Central memory CD8-positive, alpha-beta T cell (primary cell): ENCODE measurements around the gene LELP1.

Experiments used
- ATAC-seq: fragments of 150-1000 bp; cut with Tn5 transposase; replicated peaks from 2 replicates; pipeline ENCODE4 v1.10.0; 2022; ENCODE audit warnings: mild to moderate bottlenecking, moderate FRiP score, moderate number of reproducible peaks; ENCODE audit not compliant: poor library complexity, severe bottlenecking; ENCODE audit errors: extremely low read depth
- DNase-seq, 2 donors: peaks; one replicate each; pipeline ENCODE4 v3.0.0; 2021; ENCODE audit warnings: low spot score in 2 of 2
- H3K27ac Mint-ChIP-seq: one replicate; pipeline ENCODE4 v1.8.0; 2022; ENCODE audit warnings: low read depth, mild to moderate bottlenecking, moderate library complexity, mixed read lengths
- H3K27me3 Mint-ChIP-seq: one replicate; pipeline ENCODE4 v1.8.0; 2022; ENCODE audit warnings: mixed read lengths
- H3K36me3 Mint-ChIP-seq: one replicate; pipeline ENCODE4 v1.8.0; 2022; ENCODE audit warnings: mild to moderate bottlenecking, moderate library complexity, mixed read lengths; ENCODE audit not compliant: insufficient read depth
- H3K4me1 Mint-ChIP-seq: one replicate; pipeline ENCODE4 v1.8.0; 2022; ENCODE audit warnings: mixed read lengths
- H3K4me3 Mint-ChIP-seq: one replicate; pipeline ENCODE4 v1.8.0; 2022; ENCODE audit warnings: mild to moderate bottlenecking, moderate library complexity, mixed read lengths
- H3K9me3 Mint-ChIP-seq: one replicate; pipeline ENCODE4 v1.8.0; 2022; ENCODE audit warnings: mixed read lengths

The LELP1 gene

DNA sequence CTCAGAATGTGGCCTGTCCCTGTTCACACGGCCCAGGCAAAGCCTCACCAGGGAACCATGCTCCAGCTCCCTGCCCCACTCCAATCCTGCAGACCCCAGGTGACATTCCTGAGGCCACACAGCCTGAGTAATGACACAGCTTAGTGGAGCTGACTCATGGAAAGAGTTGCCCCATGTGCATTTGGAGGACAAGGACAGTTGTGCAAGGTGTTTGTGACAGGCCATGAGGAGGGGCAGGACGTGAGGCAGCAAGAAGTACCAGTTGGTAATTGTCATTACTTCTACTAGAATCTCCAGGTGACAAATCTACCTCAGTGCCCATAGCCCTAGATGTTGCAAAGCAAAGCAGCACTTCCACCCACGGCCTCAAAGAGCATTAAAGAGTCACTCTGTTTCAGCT, 29.3 kb downstream of the LELP1 start:
- no peak for DNase-seq
- ATAC-seq, result no peak
- Mint-ChIP-seq H3K36me3 (no peaks in the 10 kb centered on the region), H3K27ac (no peak overlapping the region), H3K4me3 (no peak overlapping the region), H3K9me3 (no peaks in the 10 kb centered on the region), H3K27me3 (peaks cover 33% of the 10 kb centered on the region), H3K4me1 (no peaks in the 10 kb centered on the region)

DNA sequence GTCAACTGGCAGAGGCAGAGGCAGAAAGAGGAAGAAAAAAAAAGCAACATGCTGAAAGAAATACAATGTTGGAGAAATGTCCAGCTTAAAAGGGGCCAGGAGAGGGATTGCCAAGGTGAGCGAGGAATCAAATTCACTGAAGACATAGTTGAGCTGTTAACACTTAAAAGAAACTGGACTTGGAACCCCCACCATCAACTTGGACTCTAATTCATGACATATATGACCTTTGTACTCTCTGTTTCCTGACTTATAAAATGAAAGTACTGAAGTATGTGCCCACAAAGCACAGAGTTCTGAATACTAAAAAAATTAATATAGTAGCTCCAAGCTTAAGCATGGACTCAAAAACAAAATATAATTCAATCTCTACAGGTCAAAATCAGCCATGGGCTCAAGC, 30.2 kb downstream of the LELP1 start:
- no peaks in the 10 kb centered on the region for H3K36me3 Mint-ChIP-seq
- ATAC-seq (no peak), DNase-seq (no peak)
- peaks cover 40% of the 10 kb centered on the region for H3K27me3 Mint-ChIP-seq
- no peak overlapping the region for H3K4me3 Mint-ChIP-seq
- H3K4me1 Mint-ChIP-seq, result no peaks in the 10 kb centered on the region
- H3K9me3 Mint-ChIP-seq, result no peaks in the 10 kb centered on the region
- H3K27ac Mint-ChIP-seq, result no peak overlapping the region

- no peak for DNase-seq
- H3K9me3 Mint-ChIP-seq, result no peaks in the 10 kb centered on the region
- H3K36me3 Mint-ChIP-seq, result no peaks in the 10 kb centered on the region
- peaks cover 58% of the 10 kb centered on the region for H3K27me3 Mint-ChIP-seq
- no peak overlapping the region for H3K27ac Mint-ChIP-seq
- no peak for ATAC-seq
- no peaks in the 10 kb centered on the region for H3K4me1 Mint-ChIP-seq
- H3K4me3 Mint-ChIP-seq, result no peak overlapping the region
Measured at GRCh38 chr1:153238527-153238926, 35.3 kb downstream of the LELP1 start.

DNA sequence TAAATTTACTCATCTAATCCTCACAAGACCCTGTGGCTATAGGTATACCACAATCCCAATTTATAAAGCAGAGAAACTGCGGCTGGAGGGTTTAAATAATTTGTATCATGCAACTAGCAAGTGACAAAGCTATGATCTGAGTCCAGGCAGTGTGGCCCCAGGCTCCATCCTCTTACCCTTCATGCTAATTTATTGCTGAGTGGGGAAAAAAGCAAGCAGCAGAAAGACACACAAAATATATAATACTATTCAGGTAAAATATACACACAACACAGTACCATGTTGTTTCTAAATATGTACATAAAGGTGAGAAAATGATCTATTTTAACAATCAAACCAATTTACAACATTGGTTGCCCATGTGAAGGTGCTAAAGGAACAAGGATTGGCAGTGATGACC, 38.9 kb downstream of the LELP1 start:
- no peak overlapping the region for H3K27ac Mint-ChIP-seq
- H3K9me3 Mint-ChIP-seq, result peaks cover 13% of the 10 kb centered on the region
- peaks cover 38% of the 10 kb centered on the region for H3K27me3 Mint-ChIP-seq
- no peaks in the 10 kb centered on the region for H3K4me1 Mint-ChIP-seq
- H3K4me3 Mint-ChIP-seq, result no peak overlapping the region
- ATAC-seq (no peak), DNase-seq (no peak)
- H3K36me3 Mint-ChIP-seq, result no peaks in the 10 kb centered on the region

GRCh38 chr1:153245466-153245865, 42.2 kb downstream of the LELP1 start:
- Mint-ChIP-seq H3K27me3 (peaks cover 34% of the 10 kb centered on the region), H3K27ac (no peak overlapping the region), H3K9me3 (peaks cover 13% of the 10 kb centered on the region), H3K36me3 (no peaks in the 10 kb centered on the region), H3K4me1 (no peaks in the 10 kb centered on the region), H3K4me3 (no peak overlapping the region)
- ATAC-seq, result no peak
- DNase-seq, result no peak

DNA sequence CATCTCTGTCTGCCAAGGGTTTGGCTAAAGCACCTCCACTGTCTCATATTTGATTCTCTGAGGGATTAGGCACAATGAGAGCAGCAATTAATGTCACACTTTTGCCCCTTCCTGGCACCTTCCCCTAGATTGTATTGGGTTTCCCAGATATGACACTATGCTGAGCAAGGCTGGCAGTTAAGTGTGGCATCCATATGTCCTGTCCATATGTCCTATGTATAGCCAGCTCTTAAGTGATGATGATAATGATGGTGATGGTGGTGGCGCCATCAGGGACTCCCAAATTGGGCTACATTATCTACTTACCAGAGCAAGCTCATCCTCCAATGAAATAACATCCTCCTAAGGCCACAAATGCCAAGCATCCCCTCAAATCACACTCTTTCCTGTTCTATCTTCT, 42.8 kb downstream of the LELP1 start:
- Mint-ChIP-seq H3K4me3 (no peak overlapping the region), H3K9me3 (peaks cover 13% of the 10 kb centered on the region), H3K27ac (no peak overlapping the region), H3K4me1 (no peaks in the 10 kb centered on the region), H3K27me3 (peaks cover 34% of the 10 kb centered on the region), H3K36me3 (no peaks in the 10 kb centered on the region)
- no peak for ATAC-seq
- DNase-seq, result no peak

DNA sequence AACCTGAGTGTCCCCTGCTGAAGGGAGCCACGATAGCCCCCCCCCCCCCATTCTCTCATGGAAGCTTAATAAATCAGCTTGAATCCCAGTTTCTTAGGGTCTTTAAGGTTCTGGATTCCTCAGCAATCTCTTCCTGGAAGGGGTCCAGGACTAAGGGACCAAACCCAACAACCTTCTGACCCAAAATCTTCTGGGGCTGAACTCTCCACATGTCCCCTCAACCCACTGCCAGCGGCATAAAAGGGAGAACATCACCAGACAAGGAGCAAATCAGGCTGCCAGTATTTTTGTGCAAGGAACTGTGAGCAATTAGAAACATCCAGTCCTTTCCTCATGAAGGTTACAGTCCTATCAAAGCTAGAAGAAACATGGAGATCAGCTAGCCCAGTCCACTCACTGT, 43.6 kb downstream of the LELP1 start:
- H3K9me3 Mint-ChIP-seq, result peaks cover 13% of the 10 kb centered on the region
- peaks cover 39% of the 10 kb centered on the region for H3K27me3 Mint-ChIP-seq
- ATAC-seq (no peak), DNase-seq (no peak)
- no peak overlapping the region for H3K27ac Mint-ChIP-seq
- H3K4me3 Mint-ChIP-seq, result no peak overlapping the region
- no peaks in the 10 kb centered on the region for H3K36me3 Mint-ChIP-seq
- H3K4me1 Mint-ChIP-seq, result no peaks in the 10 kb centered on the region

GRCh38 chr1:153248176-153248879, 45.1 kb downstream of the LELP1 start:
- H3K27ac Mint-ChIP-seq, result no peak overlapping the region
- no peaks in the 10 kb centered on the region for H3K36me3 Mint-ChIP-seq
- peaks cover 39% of the 10 kb centered on the region for H3K27me3 Mint-ChIP-seq
- no peak for DNase-seq
- no peak for ATAC-seq
- no peak overlapping the region for H3K4me3 Mint-ChIP-seq
- peaks cover 13% of the 10 kb centered on the region for H3K9me3 Mint-ChIP-seq
- no peaks in the 10 kb centered on the region for H3K4me1 Mint-ChIP-seq

- ATAC-seq, result no peak
- Mint-ChIP-seq H3K36me3 (no peaks in the 10 kb centered on the region), H3K27ac (no peak overlapping the region), H3K27me3 (peaks cover 39% of the 10 kb centered on the region), H3K4me1 (no peaks in the 10 kb centered on the region), H3K4me3 (no peak overlapping the region), H3K9me3 (no peaks in the 10 kb centered on the region)
- no peak for DNase-seq
Measured at GRCh38 chr1:153250166-153250565, 46.9 kb downstream of the LELP1 start.

DNA sequence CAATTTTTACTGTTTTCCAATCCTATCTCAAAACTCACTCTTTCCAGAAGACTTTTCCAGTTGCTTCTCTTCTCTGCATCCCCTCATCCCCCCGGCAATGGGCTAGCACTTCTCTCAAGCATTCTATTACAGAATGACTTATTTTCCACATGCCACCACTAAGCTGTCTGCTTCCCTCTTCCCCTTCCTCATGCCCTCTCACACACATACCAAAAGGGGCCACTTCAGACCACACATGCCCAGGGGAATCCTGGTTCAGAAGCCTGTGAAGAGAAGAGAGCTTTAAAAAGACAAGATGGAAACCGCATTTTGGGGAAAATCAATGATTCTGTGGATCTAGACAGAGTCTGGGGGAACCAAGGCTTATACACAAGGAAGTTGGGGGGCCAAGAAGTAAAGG, 47.9 kb downstream of the LELP1 start:
- no peak for DNase-seq
- Mint-ChIP-seq H3K9me3 (no peaks in the 10 kb centered on the region), H3K4me3 (no peak overlapping the region), H3K27ac (no peak overlapping the region), H3K4me1 (no peaks in the 10 kb centered on the region), H3K36me3 (no peaks in the 10 kb centered on the region), H3K27me3 (peaks cover 39% of the 10 kb centered on the region)
- no peak for ATAC-seq

- Mint-ChIP-seq H3K36me3 (no peaks in the 10 kb centered on the region), H3K4me3 (no peak overlapping the region), H3K9me3 (no peaks in the 10 kb centered on the region), H3K27me3 (peaks cover 39% of the 10 kb centered on the region), H3K4me1 (no peaks in the 10 kb centered on the region), H3K27ac (no peak overlapping the region)
- DNase-seq (no peak), ATAC-seq (no peak)
Measured at GRCh38 chr1:153251562-153251961, 48.3 kb downstream of the LELP1 start.

- ATAC-seq, result no peak
- H3K27ac Mint-ChIP-seq, result no peak overlapping the region
- no peaks in the 10 kb centered on the region for H3K4me1 Mint-ChIP-seq
- H3K27me3 Mint-ChIP-seq, result peaks cover 39% of the 10 kb centered on the region
- no peak overlapping the region for H3K4me3 Mint-ChIP-seq
- DNase-seq, result no peak
- H3K9me3 Mint-ChIP-seq, result no peaks in the 10 kb centered on the region
- no peaks in the 10 kb centered on the region for H3K36me3 Mint-ChIP-seq
Measured at GRCh38 chr1:153251988-153252387, 48.8 kb downstream of the LELP1 start.

- DNase-seq (no peak), ATAC-seq (no peak)
- Mint-ChIP-seq H3K27ac (no peak overlapping the region), H3K27me3 (peaks cover 35% of the 10 kb centered on the region), H3K36me3 (no peaks in the 10 kb centered on the region), H3K4me3 (no peak overlapping the region), H3K4me1 (no peaks in the 10 kb centered on the region), H3K9me3 (no peaks in the 10 kb centered on the region)
Measured at GRCh38 chr1:153253076-153253475, 49.8 kb downstream of the LELP1 start.
